Neutrophil (primary cell): ENCODE data around the gene EPAS1.

Experiments used
- H3K27ac ChIP-seq: fragments of 200-600 bp; sonication (generic); 2 replicates; pipeline ENCODE4 v1.5.1; 2016; ENCODE audit warnings: mild to moderate bottlenecking, moderate library complexity
- H3K27me3 ChIP-seq: fragments of 200-600 bp; sonication (generic); 2 replicates; pipeline ENCODE4 v1.6.0; 2016; ENCODE audit warnings: mild to moderate bottlenecking
- H3K36me3 ChIP-seq: fragments of 200-600 bp; sonication (generic); 2 replicates; pipeline ENCODE4 v1.5.1; 2017
- H3K4me1 ChIP-seq, 2 experiments: fragments of 200-600 bp in 1 of 2; sonication (generic) in 1 of 2; 1 replicate in 1 of 2; 2 replicates in 1 of 2; pipeline versions ENCODE4 v1.5.1 to v1.6.1; 2013 to 2016; ENCODE audit warnings: low read depth in 1 of 2, low read length in 1 of 2, mild to moderate bottlenecking in 1 of 2, moderate library complexity in 1 of 2; ENCODE audit not compliant: control insufficient read depth in 1 of 2, insufficient read depth in 1 of 2
- H3K4me3 ChIP-seq, 2 experiments: fragments of 200-600 bp in 1 of 2; sonication (generic) in 1 of 2; 1 replicate in 1 of 2; 2 replicates in 1 of 2; pipeline ENCODE4 v1.5.1; 2013 to 2016; ENCODE audit warnings: low read depth in 1 of 2, low read length in 1 of 2, mild to moderate bottlenecking in 1 of 2, moderate library complexity in 1 of 2
- H3K9me3 ChIP-seq: fragments of 200-600 bp; sonication (generic); 2 replicates; pipeline ENCODE4 v1.5.1; 2016
- CTCF ChIP-seq: fragments of 200-600 bp; sonication (generic); IDR thresholded peaks from 2 replicates; pipeline ENCODE4 v1.5.1; 2016; ENCODE audit warnings: antibody characterized with exemption

EPAS1 gene

DNA sequence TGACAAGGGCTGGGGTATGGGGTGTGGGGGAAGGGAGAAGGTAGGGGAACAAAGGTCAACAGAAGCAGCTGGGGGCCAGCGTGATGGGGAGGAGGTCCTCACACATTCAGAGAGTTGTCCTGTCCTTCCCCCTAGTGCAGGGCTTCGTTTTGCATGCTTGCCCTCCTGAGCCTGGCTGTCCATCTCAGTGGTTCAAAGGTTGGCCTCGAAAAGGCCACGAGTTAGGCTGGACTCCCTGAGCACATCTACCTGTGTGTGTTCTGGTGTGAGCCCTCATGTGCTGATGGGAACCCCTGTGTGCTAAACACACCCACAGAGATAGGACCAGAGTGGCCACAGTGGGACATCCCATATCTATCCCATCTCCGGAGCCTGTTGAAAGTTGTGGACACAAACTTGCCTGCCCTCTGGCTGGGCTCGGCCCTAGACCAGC lies 51.9 kb downstream of the EPAS1 start:
- no peak for TF ChIP-seq CTCF
- H3K36me3 ChIP-seq: no peaks in the 10 kb centered on the region
- H3K4me3 ChIP-seq: no peak overlapping the region
- H3K27me3 ChIP-seq: peaks cover 68% of the 10 kb centered on the region
- H3K27ac ChIP-seq: no peak overlapping the region
- H3K4me1 ChIP-seq: peaks cover 16 to 19% of the 10 kb centered on the region in 2 experiments
- H3K9me3 ChIP-seq: no peaks in the 10 kb centered on the region

DNA sequence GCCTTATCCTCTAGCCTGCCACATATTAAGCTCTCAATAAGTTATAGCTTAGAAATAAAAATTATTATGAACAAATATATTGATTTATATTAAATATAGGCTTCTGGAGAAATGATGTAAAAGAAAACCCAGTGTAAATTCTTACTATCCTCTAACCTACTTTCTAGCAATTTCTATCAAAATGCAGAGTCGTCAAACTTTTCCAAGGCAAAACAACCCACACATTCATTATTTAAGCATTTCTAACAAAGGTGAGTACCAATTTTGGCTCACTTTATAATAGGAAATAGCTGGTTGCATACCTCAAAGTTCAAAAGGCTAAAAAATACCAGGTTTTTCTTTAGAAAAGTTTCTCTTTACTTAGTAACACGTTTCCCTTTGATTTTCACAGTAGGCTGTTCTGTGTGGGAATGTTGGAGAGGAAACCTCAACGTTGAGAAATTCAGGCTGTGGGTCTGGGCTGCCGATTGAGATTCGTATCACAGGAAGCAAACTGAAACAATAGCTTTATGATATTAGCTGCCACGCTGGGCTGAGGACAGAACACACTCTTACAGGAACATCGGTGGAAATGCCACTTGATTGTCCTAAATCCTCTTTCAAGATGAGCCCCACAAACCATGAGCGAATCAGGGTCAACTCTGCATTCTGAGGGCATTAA lies 53.0 kb downstream of the EPAS1 start:
- H3K27me3 ChIP-seq: peaks cover 59% of the 10 kb centered on the region
- H3K36me3 ChIP-seq: no peaks in the 10 kb centered on the region
- H3K4me1 ChIP-seq: peaks cover 16 to 19% of the 10 kb centered on the region in 2 experiments
- TF ChIP-seq CTCF: no peak
- no peak overlapping the region for H3K27ac ChIP-seq
- H3K9me3 ChIP-seq: no peaks in the 10 kb centered on the region
- H3K4me3 ChIP-seq: no peak overlapping the region

DNA sequence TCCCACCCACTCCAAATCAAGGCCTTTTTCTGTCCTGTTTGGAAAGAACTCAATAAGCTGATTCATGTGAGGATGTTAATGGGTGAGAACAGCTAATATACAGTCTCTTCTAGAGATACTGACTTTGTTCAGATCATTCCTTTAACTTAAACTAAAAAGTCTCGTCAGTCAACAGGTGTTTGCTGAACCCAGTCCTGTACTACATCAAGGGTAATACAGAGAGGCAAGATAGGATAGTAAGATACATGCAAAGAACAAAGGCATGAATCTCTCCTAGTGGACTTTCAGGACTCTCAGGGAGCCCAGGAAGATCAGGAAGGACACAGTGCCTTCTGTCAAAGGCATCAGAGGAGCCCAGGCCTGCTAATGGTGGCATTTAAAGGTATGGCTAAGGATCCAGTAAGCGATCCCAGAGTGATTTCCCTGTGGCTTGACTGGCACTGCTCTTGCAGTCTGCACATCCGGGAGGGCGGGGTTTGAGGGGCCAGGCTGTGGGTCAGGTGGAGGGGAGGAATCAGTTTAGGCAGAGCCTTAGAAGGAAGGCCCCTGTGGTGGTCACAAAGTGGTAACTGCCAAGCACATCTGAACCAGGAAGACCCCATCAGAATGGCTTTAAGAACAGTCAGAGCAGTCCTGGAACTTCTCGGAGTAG lies 54.0 kb downstream of the EPAS1 start:
- no peak overlapping the region for H3K4me3 ChIP-seq
- no peaks in the 10 kb centered on the region for H3K36me3 ChIP-seq
- H3K27me3 ChIP-seq: peaks cover 59% of the 10 kb centered on the region
- no peak overlapping the region for H3K27ac ChIP-seq
- no peak for TF ChIP-seq CTCF
- peaks cover 16 to 19% of the 10 kb centered on the region in 2 experiments for H3K4me1 ChIP-seq
- H3K9me3 ChIP-seq: no peaks in the 10 kb centered on the region

DNA sequence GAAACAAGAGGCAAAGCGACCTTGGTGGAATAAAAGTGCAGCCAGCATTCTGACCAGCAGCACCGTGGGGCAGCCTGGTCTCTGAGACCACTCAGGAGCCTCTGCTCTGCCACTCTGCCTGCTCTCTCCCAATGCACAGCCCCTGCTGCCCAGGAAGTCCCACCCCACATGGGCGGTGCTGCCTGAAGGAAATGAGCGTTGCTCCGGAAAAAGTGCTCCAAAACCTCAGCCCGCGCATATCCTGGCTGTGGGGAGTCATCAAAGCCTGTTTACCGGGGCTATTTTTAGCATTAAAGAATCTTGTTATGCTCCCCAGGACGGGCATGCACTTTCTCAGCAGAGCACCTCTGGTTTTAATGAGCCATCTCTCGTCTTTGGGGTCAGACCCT lies 54.5 kb downstream of the EPAS1 start:
- no peak for TF ChIP-seq CTCF
- H3K4me1 ChIP-seq: peaks cover 16 to 19% of the 10 kb centered on the region in 2 experiments
- H3K36me3 ChIP-seq: no peaks in the 10 kb centered on the region
- no peak overlapping the region for H3K4me3 ChIP-seq
- H3K27me3 ChIP-seq: peaks cover 56% of the 10 kb centered on the region
- H3K9me3 ChIP-seq: no peaks in the 10 kb centered on the region
- H3K27ac ChIP-seq: no peak overlapping the region

GRCh38 chr2:46352621-46353020 lies 55.4 kb downstream of the EPAS1 start:
- H3K4me1 ChIP-seq: peaks cover 16 to 19% of the 10 kb centered on the region in 2 experiments
- H3K27me3 ChIP-seq: peaks cover 48% of the 10 kb centered on the region
- no peak overlapping the region for H3K27ac ChIP-seq
- TF ChIP-seq CTCF: no peak
- no peaks in the 10 kb centered on the region for H3K9me3 ChIP-seq
- no peak overlapping the region for H3K4me3 ChIP-seq
- H3K36me3 ChIP-seq: no peaks in the 10 kb centered on the region
